ENCODE data around the gene MAZ. TPM values are rescaled to one million over a fixed set of nuclear protein-coding genes. Genes with fewer than 3 reads are reported as not detected.

Gene MAZ
- total and polyA plus RNA-seq, 2 donors from 2014 or later: 85.5 to 137 TPM

DNA sequence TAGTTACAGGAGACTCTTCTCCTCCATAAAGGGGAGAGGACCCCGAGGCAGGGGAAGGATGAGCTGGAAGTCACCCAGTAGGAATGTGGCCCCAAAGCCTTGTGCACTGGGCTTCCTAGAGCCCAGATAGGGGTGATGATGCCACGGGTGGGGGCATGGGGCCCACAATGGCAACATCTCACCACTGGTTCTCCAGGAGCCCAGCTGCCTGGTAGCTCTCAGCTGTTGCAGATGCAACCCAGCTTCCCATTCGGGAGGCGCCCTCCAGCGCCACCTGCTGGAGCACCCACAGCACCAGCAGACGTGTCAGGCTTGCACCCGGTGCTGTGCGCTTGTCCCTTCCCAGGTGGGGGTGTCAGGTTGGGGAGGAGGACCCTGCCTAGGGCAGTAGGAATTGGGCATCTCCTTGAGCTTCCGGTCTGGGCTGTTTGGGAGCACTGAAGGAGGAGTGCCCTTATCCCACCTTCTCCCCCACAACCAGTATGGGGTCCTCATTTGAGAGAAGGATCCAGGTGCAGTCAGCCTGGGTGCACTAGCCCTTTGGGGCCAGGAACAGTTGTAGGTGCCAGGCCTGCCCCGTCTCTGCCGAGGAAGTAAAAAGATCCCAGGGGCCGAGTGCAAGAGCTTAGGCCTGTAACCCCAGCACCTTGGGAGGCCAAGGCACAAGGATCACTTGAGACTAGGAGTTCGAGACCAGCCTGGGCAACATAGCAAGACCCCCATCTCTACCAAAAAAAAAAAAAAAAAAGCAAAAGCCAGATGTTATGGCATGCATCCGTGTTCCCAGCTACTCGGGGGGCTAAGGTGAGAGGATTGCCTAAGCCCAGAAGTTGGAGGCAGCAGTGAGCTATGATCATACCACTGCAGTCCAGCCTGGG, 42.3 kb downstream of the MAZ start:
- Histone ChIP-seq H3K4me3 (ENCODE audit: low read length in 3 of 3) (no peak overlapping the region), H3K4me1 (ENCODE audit: control insufficient read depth in 2 of 3, insufficient read depth in 2 of 3, low read depth in 1 of 3, low read length in 3 of 3) (peaks cover 0 to 3% (median 0%) of the 10 kb centered on the region in 3 donors), H3K9ac (ENCODE audit: low read length in 3 of 3) (no peak overlapping the region), H3K27me3 (ENCODE audit: control insufficient read depth, insufficient read depth, low read length) (no peaks in the 10 kb centered on the region), H3K9me3 (ENCODE audit: control insufficient read depth in 2 of 3, insufficient read depth in 1 of 3, low read length in 3 of 3) (no peaks in the 10 kb centered on the region), H3K36me3 (ENCODE audit: control insufficient read depth in 2 of 3, insufficient read depth in 3 of 3, low read length in 3 of 3) (peaks cover 0 to 25% (median 22%) of the 10 kb centered on the region in 3 donors), H3K27ac (ENCODE audit: low read depth in 2 of 2, low read length in 2 of 2) (no peak overlapping the region)
- intact Hi-C loops (cut with DNase I): no loop called here
- DNase-seq: peak; percentile 32 to 92 (median 58)
- FAIRE-seq: no peak
- TF ChIP-seq, protein P1, sequence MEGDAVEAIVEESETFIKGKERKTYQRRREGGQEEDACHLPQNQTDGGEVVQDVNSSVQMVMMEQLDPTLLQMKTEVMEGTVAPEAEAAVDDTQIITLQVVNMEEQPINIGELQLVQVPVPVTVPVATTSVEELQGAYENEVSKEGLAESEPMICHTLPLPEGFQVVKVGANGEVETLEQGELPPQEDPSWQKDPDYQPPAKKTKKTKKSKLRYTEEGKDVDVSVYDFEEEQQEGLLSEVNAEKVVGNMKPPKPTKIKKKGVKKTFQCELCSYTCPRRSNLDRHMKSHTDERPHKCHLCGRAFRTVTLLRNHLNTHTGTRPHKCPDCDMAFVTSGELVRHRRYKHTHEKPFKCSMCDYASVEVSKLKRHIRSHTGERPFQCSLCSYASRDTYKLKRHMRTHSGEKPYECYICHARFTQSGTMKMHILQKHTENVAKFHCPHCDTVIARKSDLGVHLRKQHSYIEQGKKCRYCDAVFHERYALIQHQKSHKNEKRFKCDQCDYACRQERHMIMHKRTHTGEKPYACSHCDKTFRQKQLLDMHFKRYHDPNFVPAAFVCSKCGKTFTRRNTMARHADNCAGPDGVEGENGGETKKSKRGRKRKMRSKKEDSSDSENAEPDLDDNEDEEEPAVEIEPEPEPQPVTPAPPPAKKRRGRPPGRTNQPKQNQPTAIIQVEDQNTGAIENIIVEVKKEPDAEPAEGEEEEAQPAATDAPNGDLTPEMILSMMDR (IDR thresholded peaks at IDR 0.05; ENCODE audit: borderline replicate concordance, extremely low read depth, insufficient read depth): peak; percentile 76

DNA sequence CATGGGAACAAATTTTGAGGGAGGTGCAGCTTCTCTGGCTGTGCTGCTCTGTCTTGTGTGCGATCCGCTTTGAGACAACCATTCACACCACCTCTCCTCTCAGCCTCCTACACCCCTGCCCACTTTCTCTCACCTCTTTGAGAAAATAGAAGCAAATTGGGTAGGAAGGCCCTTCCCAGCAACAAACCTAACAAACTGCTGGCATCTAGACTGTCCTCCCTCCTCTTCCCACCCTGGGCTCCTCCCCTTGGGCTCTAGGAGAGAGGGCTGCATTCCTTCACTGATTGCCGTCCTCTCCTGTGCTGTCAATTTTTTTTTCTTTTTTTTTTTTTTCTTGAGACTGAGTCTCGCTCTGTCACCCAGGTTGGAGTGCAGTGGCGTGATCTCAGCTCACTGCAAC, 43.2 kb downstream of the MAZ start:
- peaks cover 0 to 25% (median 20%) of the 10 kb centered on the region in 3 donors for H3K36me3 ChIP-seq (ENCODE audit: control insufficient read depth in 2 of 3, insufficient read depth in 3 of 3, low read length in 3 of 3)
- no peak overlapping the region for H3K4me3 ChIP-seq (ENCODE audit: low read length in 3 of 3)
- intact Hi-C loops (cut with DNase I): no loop called here
- FAIRE-seq: no peak
- no peaks in the 10 kb centered on the region for H3K9me3 ChIP-seq (ENCODE audit: control insufficient read depth in 2 of 3, insufficient read depth in 1 of 3, low read length in 3 of 3)
- no peak overlapping the region for H3K27ac ChIP-seq (ENCODE audit: low read depth in 2 of 2, low read length in 2 of 2)
- peaks cover 0 to 3% (median 0%) of the 10 kb centered on the region in 3 donors for H3K4me1 ChIP-seq (ENCODE audit: control insufficient read depth in 2 of 3, insufficient read depth in 2 of 3, low read depth in 1 of 3, low read length in 3 of 3)
- TF ChIP-seq, protein P1 (IDR thresholded peaks at IDR 0.05; ENCODE audit: borderline replicate concordance, extremely low read depth, insufficient read depth): no peak
- H3K27me3 ChIP-seq (ENCODE audit: control insufficient read depth, insufficient read depth, low read length): no peaks in the 10 kb centered on the region
- no peak overlapping the region for H3K9ac ChIP-seq (ENCODE audit: low read length in 3 of 3)
- peak in 3 of 5 donors; percentile 39 to 75 (median 51) for DNase-seq

DNA sequence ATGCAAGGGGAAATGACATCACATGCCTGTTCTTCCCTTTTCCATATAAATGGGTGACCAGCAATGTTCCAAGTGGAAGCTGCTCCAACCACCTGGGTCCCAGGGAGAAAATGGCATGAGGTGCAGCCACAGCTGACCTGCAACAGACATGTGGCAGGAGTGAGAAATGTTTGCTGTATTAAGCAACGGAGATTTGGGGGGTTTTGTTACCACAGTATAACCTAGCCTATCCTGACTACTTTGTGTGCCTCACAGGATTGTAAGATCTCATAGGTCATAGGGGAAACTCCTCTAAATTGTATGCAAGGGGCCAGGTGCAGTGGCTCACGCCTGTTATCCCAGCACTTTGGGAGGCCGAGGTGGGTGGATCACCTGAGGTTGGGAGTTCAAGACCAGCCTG, 44.7 kb downstream of the MAZ start:
- no peaks in the 10 kb centered on the region for H3K27me3 ChIP-seq (ENCODE audit: control insufficient read depth, insufficient read depth, low read length)
- DNase-seq (no peak), FAIRE-seq (no peak)
- intact Hi-C loops (cut with DNase I): no loop called here
- no peaks in the 10 kb centered on the region for H3K9me3 ChIP-seq (ENCODE audit: control insufficient read depth in 2 of 3, insufficient read depth in 1 of 3, low read length in 3 of 3)
- no peak overlapping the region for H3K9ac ChIP-seq (ENCODE audit: low read length in 3 of 3)
- TF ChIP-seq, protein P1 (IDR thresholded peaks at IDR 0.05; ENCODE audit: borderline replicate concordance, extremely low read depth, insufficient read depth): no peak
- no peak overlapping the region for H3K4me3 ChIP-seq (ENCODE audit: low read length in 3 of 3)
- H3K27ac ChIP-seq (ENCODE audit: low read depth in 2 of 2, low read length in 2 of 2): no peak overlapping the region
- H3K36me3 ChIP-seq (ENCODE audit: control insufficient read depth in 2 of 3, insufficient read depth in 3 of 3, low read length in 3 of 3): peaks cover 0 to 14% (median 12%) of the 10 kb centered on the region in 3 donors
- peaks cover 0 to 3% (median 0%) of the 10 kb centered on the region in 3 donors for H3K4me1 ChIP-seq (ENCODE audit: control insufficient read depth in 2 of 3, insufficient read depth in 2 of 3, low read depth in 1 of 3, low read length in 3 of 3)

Data from kidney (tissue), 14 donors.